ENCODE data around the gene MFRP. TPM values are rescaled to one million over a fixed set of nuclear protein-coding genes. Genes with fewer than 3 reads are reported as not detected.

MFRP gene
- polyA plus RNA-seq, 2 of the 4 experiments (the other 2 are of a cell fraction), result not detected

DNA sequence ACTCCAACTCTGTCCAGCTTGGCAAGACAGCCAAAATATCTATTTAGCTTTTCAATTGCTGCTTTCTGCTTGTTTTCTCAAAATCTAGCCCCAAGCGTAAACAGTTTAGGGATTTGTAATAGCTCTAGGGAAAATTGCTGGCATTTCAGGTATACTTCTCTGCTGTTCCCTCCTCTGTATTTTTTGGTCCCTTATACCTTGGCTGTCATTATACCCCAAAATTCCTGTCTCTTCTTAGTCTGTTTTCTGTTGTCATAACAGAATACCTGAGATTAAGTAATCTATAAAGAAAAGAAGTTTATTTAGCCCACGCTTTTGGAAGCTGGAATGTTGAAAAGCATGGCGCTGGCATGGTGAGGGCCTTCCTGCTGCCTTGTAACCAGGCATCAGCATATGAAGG is 53.0 kb downstream of the MFRP start:
- Histone ChIP-seq H3K4me1 (no peaks in the 10 kb centered on the region), H3K4me2 (no peak overlapping the region), H3K27ac (no peak overlapping the region), H3K9me3 (peaks cover 14% of the 10 kb centered on the region), H3K4me3 (no peak overlapping the region)
- WGBS (ENCODE audit: missing lambda C conversion rate), result 86% methylated on average over 3 of the region's 3 CpGs
- no peak for TF ChIP-seq MAZ (IDR thresholded peaks at IDR 0.05; ENCODE audit: borderline replicate concordance, low read depth, low read length)
- TF ChIP-seq POLR2AphosphoS2 (conservative IDR thresholded peaks at IDR 0.05; ENCODE audit: low read length), result no peak
- TF ChIP-seq FOXS1 (CRISPR knock-in tag; IDR thresholded peaks at IDR 0.05), result no peak
- TF ChIP-seq, protein P1, sequence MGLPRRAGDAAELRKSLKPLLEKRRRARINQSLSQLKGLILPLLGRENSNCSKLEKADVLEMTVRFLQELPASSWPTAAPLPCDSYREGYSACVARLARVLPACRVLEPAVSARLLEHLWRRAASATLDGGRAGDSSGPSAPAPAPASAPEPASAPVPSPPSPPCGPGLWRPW (IDR thresholded peaks at IDR 0.05), result no peak
- TF ChIP-seq, protein P2, sequence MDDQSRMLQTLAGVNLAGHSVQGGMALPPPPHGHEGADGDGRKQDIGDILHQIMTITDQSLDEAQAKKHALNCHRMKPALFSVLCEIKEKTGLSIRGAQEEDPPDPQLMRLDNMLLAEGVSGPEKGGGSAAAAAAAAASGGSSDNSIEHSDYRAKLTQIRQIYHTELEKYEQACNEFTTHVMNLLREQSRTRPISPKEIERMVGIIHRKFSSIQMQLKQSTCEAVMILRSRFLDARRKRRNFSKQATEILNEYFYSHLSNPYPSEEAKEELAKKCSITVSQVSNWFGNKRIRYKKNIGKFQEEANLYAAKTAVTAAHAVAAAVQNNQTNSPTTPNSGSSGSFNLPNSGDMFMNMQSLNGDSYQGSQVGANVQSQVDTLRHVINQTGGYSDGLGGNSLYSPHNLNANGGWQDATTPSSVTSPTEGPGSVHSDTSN (IDR thresholded peaks at IDR 0.05), result no peak
- no peak for TF ChIP-seq FOSL2 (IDR thresholded peaks at IDR 0.05)
- no peak for TF ChIP-seq FOSL2 (CRISPR knock-in tag; IDR thresholded peaks at IDR 0.05)
- TF ChIP-seq MAFK (IDR thresholded peaks at IDR 0.05; ENCODE audit: partially characterized antibody), result no peak
- no peak for TF ChIP-seq ZC3H11A (IDR thresholded peaks at IDR 0.05)
- no peak for TF ChIP-seq MYC (IDR thresholded peaks at IDR 0.05; ENCODE audit: borderline replicate concordance, low read length)
- no peak for TF ChIP-seq CHD4 (IDR thresholded peaks at IDR 0.05; ENCODE audit: borderline replicate concordance)
- TF ChIP-seq ZNF302 (CRISPR knock-in tag; IDR thresholded peaks at IDR 0.05), result no peak
- TF ChIP-seq JUN (IDR thresholded peaks at IDR 0.05), result no peak
- TF ChIP-seq RCOR1 (IDR thresholded peaks at IDR 0.05; ENCODE audit: low read depth, low read length), result no peak
- no peak for FAIRE-seq
- CTCF ChIA-PET, result interaction anchor here (1.1 kb wide), 1 partner anchor 9 kb away, joined by 4 read pairs; no protein-coding TSS in a partner anchor
- no peak for DNase-seq (ENCODE audit: low read depth in 1 of 2, low spot score in 1 of 2)
- POLR2A ChIA-PET, result no interaction called here
- ATAC-seq, result no peak

DNA sequence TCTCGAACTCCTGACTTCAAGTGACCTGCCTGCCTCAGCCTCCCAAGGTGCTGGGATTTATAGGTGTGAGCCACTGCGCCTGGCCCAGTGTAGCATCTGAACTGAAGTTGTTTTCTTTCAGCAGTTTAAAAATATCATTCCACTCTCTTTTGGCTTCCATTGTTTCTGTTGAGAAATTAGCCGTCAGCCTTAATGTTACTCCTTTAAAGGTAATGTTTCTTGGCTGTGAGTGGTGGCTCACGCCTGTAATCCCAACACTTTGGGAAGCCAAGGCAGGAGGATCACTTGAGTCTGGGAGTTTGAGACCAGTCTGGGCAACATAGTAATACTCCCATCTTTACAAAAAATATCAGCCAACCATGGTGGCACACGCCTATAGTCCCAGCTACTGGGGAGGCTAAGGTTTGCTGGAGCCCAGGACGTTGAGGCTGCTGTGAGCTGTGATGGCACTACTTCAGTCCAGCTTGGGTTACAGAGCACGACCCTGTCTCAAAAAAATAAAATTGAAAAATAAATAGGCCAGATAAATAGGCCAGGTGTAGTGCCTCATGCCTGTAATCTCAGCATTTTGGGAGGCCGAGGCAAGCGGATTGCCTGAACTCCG is 55.5 kb downstream of the MFRP start:
- TF ChIP-seq, protein P3, sequence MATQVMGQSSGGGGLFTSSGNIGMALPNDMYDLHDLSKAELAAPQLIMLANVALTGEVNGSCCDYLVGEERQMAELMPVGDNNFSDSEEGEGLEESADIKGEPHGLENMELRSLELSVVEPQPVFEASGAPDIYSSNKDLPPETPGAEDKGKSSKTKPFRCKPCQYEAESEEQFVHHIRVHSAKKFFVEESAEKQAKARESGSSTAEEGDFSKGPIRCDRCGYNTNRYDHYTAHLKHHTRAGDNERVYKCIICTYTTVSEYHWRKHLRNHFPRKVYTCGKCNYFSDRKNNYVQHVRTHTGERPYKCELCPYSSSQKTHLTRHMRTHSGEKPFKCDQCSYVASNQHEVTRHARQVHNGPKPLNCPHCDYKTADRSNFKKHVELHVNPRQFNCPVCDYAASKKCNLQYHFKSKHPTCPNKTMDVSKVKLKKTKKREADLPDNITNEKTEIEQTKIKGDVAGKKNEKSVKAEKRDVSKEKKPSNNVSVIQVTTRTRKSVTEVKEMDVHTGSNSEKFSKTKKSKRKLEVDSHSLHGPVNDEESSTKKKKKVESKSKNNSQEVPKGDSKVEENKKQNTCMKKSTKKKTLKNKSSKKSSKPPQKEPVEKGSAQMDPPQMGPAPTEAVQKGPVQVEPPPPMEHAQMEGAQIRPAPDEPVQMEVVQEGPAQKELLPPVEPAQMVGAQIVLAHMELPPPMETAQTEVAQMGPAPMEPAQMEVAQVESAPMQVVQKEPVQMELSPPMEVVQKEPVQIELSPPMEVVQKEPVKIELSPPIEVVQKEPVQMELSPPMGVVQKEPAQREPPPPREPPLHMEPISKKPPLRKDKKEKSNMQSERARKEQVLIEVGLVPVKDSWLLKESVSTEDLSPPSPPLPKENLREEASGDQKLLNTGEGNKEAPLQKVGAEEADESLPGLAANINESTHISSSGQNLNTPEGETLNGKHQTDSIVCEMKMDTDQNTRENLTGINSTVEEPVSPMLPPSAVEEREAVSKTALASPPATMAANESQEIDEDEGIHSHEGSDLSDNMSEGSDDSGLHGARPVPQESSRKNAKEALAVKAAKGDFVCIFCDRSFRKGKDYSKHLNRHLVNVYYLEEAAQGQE (IDR thresholded peaks at IDR 0.05), result no peak
- TF ChIP-seq, protein P4, sequence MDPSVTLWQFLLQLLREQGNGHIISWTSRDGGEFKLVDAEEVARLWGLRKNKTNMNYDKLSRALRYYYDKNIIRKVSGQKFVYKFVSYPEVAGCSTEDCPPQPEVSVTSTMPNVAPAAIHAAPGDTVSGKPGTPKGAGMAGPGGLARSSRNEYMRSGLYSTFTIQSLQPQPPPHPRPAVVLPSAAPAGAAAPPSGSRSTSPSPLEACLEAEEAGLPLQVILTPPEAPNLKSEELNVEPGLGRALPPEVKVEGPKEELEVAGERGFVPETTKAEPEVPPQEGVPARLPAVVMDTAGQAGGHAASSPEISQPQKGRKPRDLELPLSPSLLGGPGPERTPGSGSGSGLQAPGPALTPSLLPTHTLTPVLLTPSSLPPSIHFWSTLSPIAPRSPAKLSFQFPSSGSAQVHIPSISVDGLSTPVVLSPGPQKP (IDR thresholded peaks at IDR 0.05; ENCODE audit: low read depth, low read length), result no peak
- TF ChIP-seq USF2 (IDR thresholded peaks at IDR 0.05) (no peak), ZNF302 (CRISPR knock-in tag; IDR thresholded peaks at IDR 0.05) (no peak), MAZ (IDR thresholded peaks at IDR 0.05; ENCODE audit: borderline replicate concordance, low read depth, low read length) (no peak)
- TF ChIP-seq, protein P1 (IDR thresholded peaks at IDR 0.05), result no peak
- ATAC-seq (no peak), DNase-seq (ENCODE audit: low read depth in 1 of 2, low spot score in 1 of 2) (no peak), FAIRE-seq (no peak)
- WGBS (ENCODE audit: missing lambda C conversion rate), result 89% methylated on average over 9 of the region's 10 CpGs
- Histone ChIP-seq H3K9me3 (peaks cover 14% of the 10 kb centered on the region), H3K4me1 (no peaks in the 10 kb centered on the region), H3K4me3 (no peak overlapping the region), H3K27ac (no peak overlapping the region), H3K4me2 (no peak overlapping the region)
- ChIA-PET CTCF (interaction anchor here (1.2 to 2.8 kb wide), 5 partner anchors 7 to 31 kb away, joined by 4 to 15 read pairs (median 8); no protein-coding TSS in a partner anchor), POLR2A (no interaction called here)

Small RNA genes within 50 kb of the gene (small RNA-seq; reads per million reads assigned to genes)
- gene RF01225, result 0 reads per million in 6 experiments
- gene RNU6-262P, result 0 reads per million in 6 experiments

Other genes starting within 250 kb of the MFRP start
- gene DPAGT1, start 244.9 kb downstream of the MFRP start, polyA plus RNA-seq (2011; rRNA removed), result 81.4 and 86.9 TPM in 2 replicates
- 42.1 to 47.6 TPM (median 43.7 TPM) in 3 replicates for gene DPAGT1, start 244.9 kb downstream of the MFRP start, polyA plus RNA-seq (2017; fragmentation: RNase III; extraction: RNeasy Plus Mini Kit Qiagen cat#74134 plus additional on column Dnase treatment)
- gene C2CD2L, start 239.4 kb downstream of the MFRP start, polyA plus RNA-seq (2011; rRNA removed), result 2.4 and 3.5 TPM in 2 replicates
- 4.1 to 4.8 TPM (median 4.2 TPM) in 3 replicates for gene C2CD2L, start 239.4 kb downstream of the MFRP start, polyA plus RNA-seq (2017; fragmentation: RNase III; extraction: RNeasy Plus Mini Kit Qiagen cat#74134 plus additional on column Dnase treatment)
- gene HINFP, start 225.1 kb downstream of the MFRP start, polyA plus RNA-seq (2011; rRNA removed), result 13.0 and 16.3 TPM in 2 replicates
- gene HINFP, start 225.1 kb downstream of the MFRP start, polyA plus RNA-seq (2017; fragmentation: RNase III; extraction: RNeasy Plus Mini Kit Qiagen cat#74134 plus additional on column Dnase treatment), result 10.0 to 11.7 TPM (median 10.3 TPM) in 3 replicates
- 0.10 and 0.25 TPM in 2 replicates for gene ABCG4, start 197.7 kb downstream of the MFRP start, polyA plus RNA-seq (2011; rRNA removed)
- 0.33 to 0.44 TPM (median 0.35 TPM) in 3 replicates for gene ABCG4, start 197.7 kb downstream of the MFRP start, polyA plus RNA-seq (2017; fragmentation: RNase III; extraction: RNeasy Plus Mini Kit Qiagen cat#74134 plus additional on column Dnase treatment)
- 8.4 and 10.4 TPM in 2 replicates for gene NLRX1, start 178.0 kb downstream of the MFRP start, polyA plus RNA-seq (2011; rRNA removed)
- gene NLRX1, start 178.0 kb downstream of the MFRP start, polyA plus RNA-seq (2017; fragmentation: RNase III; extraction: RNeasy Plus Mini Kit Qiagen cat#74134 plus additional on column Dnase treatment), result 7.4 to 9.2 TPM (median 8.5 TPM) in 3 replicates
- gene NHERF4, start 161.2 kb downstream of the MFRP start, polyA plus RNA-seq (2011; rRNA removed), result 0.80 and 1.5 TPM in 2 replicates
- gene NHERF4, start 161.2 kb downstream of the MFRP start, polyA plus RNA-seq (2017; fragmentation: RNase III; extraction: RNeasy Plus Mini Kit Qiagen cat#74134 plus additional on column Dnase treatment), result 0.42 to 0.78 TPM (median 0.62 TPM) in 3 replicates
- gene CBL, start 140.4 kb downstream of the MFRP start, polyA plus RNA-seq (2011; rRNA removed), result 14.1 and 14.9 TPM in 2 replicates
- 5.9 to 6.3 TPM (median 6.0 TPM) in 3 replicates for gene CBL, start 140.4 kb downstream of the MFRP start, polyA plus RNA-seq (2017; fragmentation: RNase III; extraction: RNeasy Plus Mini Kit Qiagen cat#74134 plus additional on column Dnase treatment)
- 5.4 and 5.5 TPM in 2 replicates for gene MCAM, start 29.6 kb downstream of the MFRP start, polyA plus RNA-seq (2011; rRNA removed)
- gene MCAM, start 29.6 kb downstream of the MFRP start, polyA plus RNA-seq (2017; fragmentation: RNase III; extraction: RNeasy Plus Mini Kit Qiagen cat#74134 plus additional on column Dnase treatment), result 14.9 to 18.1 TPM (median 15.9 TPM) in 3 replicates
- gene RNF26, start 12.2 kb downstream of the MFRP start, polyA plus RNA-seq (2011; rRNA removed), result 23.5 and 28.4 TPM in 2 replicates
- 23.3 to 26.5 TPM (median 25.4 TPM) in 3 replicates for gene RNF26, start 12.2 kb downstream of the MFRP start, polyA plus RNA-seq (2017; fragmentation: RNase III; extraction: RNeasy Plus Mini Kit Qiagen cat#74134 plus additional on column Dnase treatment)
- gene C1QTNF5, start 5.8 kb downstream of the MFRP start, polyA plus RNA-seq (2011; rRNA removed), result not detected in 2 replicates
- not detected in 3 replicates for gene C1QTNF5, start 5.8 kb downstream of the MFRP start, polyA plus RNA-seq (2017; fragmentation: RNase III; extraction: RNeasy Plus Mini Kit Qiagen cat#74134 plus additional on column Dnase treatment)
- 0.30 and 0.37 TPM in 2 replicates for gene USP2, start 35.0 kb upstream of the MFRP start, polyA plus RNA-seq (2011; rRNA removed)
- gene USP2, start 35.0 kb upstream of the MFRP start, polyA plus RNA-seq (2017; fragmentation: RNase III; extraction: RNeasy Plus Mini Kit Qiagen cat#74134 plus additional on column Dnase treatment), result 0.48 to 0.83 TPM (median 0.73 TPM) in 3 replicates
- 7.1 and 8.5 TPM in 2 replicates for gene THY1, start 76.5 kb upstream of the MFRP start, polyA plus RNA-seq (2011; rRNA removed)
- gene THY1, start 76.5 kb upstream of the MFRP start, polyA plus RNA-seq (2017; fragmentation: RNase III; extraction: RNeasy Plus Mini Kit Qiagen cat#74134 plus additional on column Dnase treatment), result 16.5 to 29.4 TPM (median 19.9 TPM) in 3 replicates

Data from A549 (cell line).